ENCODE data around the gene C8A. TPM values are rescaled to one million over a fixed set of nuclear protein-coding genes. Genes with fewer than 3 reads are reported as not detected.

C8A gene
- total RNA-seq, 2 donors from 2014 or later, result not detected

DNA sequence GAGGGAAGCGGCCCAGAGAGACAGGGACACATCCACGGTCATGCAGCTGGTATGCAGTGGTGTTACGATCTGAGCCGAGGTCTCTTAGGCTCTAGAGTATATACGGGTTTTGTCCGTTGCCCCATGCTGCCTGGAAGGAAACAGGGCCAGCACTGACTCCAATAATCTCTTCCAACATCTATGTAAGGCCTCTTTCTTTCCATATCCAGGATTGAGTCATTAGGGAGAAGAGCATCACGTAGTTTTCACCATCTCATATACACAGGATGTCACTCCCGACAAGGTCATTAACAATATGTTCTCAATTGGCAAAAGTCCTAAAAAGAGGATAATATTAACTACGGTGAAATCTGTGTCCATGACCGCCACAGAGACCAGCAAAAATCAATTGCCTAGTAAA is 106.8 kb downstream of the C8A start:
- no peak for DNase-seq
- TF ChIP-seq, protein P1, sequence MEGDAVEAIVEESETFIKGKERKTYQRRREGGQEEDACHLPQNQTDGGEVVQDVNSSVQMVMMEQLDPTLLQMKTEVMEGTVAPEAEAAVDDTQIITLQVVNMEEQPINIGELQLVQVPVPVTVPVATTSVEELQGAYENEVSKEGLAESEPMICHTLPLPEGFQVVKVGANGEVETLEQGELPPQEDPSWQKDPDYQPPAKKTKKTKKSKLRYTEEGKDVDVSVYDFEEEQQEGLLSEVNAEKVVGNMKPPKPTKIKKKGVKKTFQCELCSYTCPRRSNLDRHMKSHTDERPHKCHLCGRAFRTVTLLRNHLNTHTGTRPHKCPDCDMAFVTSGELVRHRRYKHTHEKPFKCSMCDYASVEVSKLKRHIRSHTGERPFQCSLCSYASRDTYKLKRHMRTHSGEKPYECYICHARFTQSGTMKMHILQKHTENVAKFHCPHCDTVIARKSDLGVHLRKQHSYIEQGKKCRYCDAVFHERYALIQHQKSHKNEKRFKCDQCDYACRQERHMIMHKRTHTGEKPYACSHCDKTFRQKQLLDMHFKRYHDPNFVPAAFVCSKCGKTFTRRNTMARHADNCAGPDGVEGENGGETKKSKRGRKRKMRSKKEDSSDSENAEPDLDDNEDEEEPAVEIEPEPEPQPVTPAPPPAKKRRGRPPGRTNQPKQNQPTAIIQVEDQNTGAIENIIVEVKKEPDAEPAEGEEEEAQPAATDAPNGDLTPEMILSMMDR (conservative IDR thresholded peaks at IDR 0.05), result no peak
- Mint-ChIP-seq H3K9me3 (no peaks in the 10 kb centered on the region), H3K4me1 (peaks cover 28% of the 10 kb centered on the region), H3K27ac (no peak overlapping the region), H3K36me3 (ENCODE audit: low read depth) (no peaks in the 10 kb centered on the region), H3K4me3 (no peak overlapping the region), H3K27me3 (ENCODE audit: insufficient read depth) (peaks cover 10% of the 10 kb centered on the region)
- Histone ChIP-seq H3K36me3 (ENCODE audit: control insufficient read depth, insufficient read depth, low read length) (no peaks in the 10 kb centered on the region), H3K9me3 (ENCODE audit: control insufficient read depth, low read length) (no peaks in the 10 kb centered on the region), H3K9ac (ENCODE audit: extremely low read depth, low read length, poor library complexity, severe bottlenecking) (no peak overlapping the region), H3K27ac (ENCODE audit: low read depth, low read length) (no peak overlapping the region), H3K4me3 (ENCODE audit: low read length) (no peak overlapping the region), H3K4me1 (ENCODE audit: control insufficient read depth, insufficient read depth, low read length) (peaks cover 10% of the 10 kb centered on the region), H3K27me3 (ENCODE audit: control insufficient read depth, insufficient read depth, low read length, poor library complexity, severe bottlenecking) (no peaks in the 10 kb centered on the region)
- WGBS, 2 experiments (ENCODE audit: insufficient coverage in 1 of 2, insufficient read length in 1 of 2), result 94 to 96% methylated on average over 5 to 10 of the region's 10 CpGs

DNA sequence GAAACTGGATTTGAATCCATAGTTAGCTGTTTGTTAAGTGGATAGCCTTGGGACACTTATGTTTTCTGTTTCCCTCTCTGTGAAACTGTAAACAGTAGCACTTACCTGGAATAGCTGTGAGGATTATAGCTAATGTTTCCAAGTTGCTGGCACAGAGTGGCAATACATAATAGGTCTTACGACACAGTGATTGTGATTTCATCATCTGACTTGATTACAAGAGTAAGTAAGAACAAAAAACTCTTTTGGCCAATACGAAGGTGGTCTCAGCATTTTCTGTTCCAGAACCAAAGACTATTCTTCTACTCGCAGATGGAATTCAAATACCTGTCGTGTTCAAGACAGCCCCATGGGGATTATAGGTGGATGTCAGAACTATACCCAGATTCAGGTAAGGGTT is 109.1 kb downstream of the C8A start:
- H3K4me1 Mint-ChIP-seq, result peaks cover 20% of the 10 kb centered on the region
- WGBS, 2 experiments (ENCODE audit: insufficient coverage in 1 of 2, insufficient read length in 1 of 2), result 93 to 97% methylated on average over 4 of the region's 4 CpGs
- peaks cover 8% of the 10 kb centered on the region for H3K27me3 Mint-ChIP-seq (ENCODE audit: insufficient read depth)
- Histone ChIP-seq H3K9ac (ENCODE audit: extremely low read depth, low read length, poor library complexity, severe bottlenecking) (no peak overlapping the region), H3K4me1 (ENCODE audit: control insufficient read depth, insufficient read depth, low read length) (peaks cover 8% of the 10 kb centered on the region), H3K27ac (ENCODE audit: low read depth, low read length) (no peak overlapping the region), H3K9me3 (ENCODE audit: control insufficient read depth, low read length) (peaks cover under 1% of the 10 kb centered on the region), H3K27me3 (ENCODE audit: control insufficient read depth, insufficient read depth, low read length, poor library complexity, severe bottlenecking) (no peaks in the 10 kb centered on the region), H3K36me3 (ENCODE audit: control insufficient read depth, insufficient read depth, low read length) (no peaks in the 10 kb centered on the region), H3K4me3 (ENCODE audit: low read length) (no peak overlapping the region)
- no peak for DNase-seq
- H3K9me3 Mint-ChIP-seq, result no peaks in the 10 kb centered on the region
- TF ChIP-seq, protein P1 (conservative IDR thresholded peaks at IDR 0.05), result no peak
- no peak overlapping the region for H3K27ac Mint-ChIP-seq
- H3K4me3 Mint-ChIP-seq, result no peak overlapping the region
- H3K36me3 Mint-ChIP-seq (ENCODE audit: low read depth), result no peaks in the 10 kb centered on the region

DNA sequence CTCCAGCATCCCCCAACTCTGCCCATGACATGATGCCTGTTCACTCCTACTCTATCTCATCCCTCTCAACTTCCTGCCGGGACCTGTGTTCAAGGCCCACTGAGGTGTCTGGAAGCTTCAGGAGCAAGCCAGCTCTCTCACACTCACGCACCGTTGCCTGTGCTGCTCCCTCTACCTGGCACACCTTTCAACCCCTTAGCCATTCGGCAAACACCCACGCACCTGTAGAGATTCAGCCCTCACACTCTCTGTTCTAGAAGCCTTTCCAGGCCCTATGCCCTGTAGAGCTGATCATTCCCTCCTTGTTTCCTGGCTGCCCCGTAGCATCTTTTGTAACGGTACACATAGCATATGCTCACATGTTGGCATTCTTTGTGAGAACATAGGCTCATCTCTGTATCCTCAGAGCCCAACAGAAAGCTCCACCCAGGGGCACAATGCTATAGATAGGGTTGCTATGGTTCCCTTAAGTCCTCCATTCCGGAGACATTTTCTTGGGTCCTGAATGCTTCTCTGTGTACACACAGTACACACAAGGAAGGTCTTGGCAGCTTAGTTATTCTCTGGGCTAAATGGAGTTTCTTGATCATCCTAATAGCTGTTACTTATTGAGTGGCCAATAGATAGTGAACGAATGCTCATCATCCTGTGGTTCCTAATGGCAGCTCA is 109.9 kb downstream of the C8A start:
- no peak overlapping the region for H3K4me3 ChIP-seq (ENCODE audit: low read length)
- Mint-ChIP-seq H3K9me3 (no peaks in the 10 kb centered on the region), H3K36me3 (ENCODE audit: low read depth) (no peaks in the 10 kb centered on the region), H3K27me3 (ENCODE audit: insufficient read depth) (peaks cover 8% of the 10 kb centered on the region), H3K4me1 (peaks cover 13% of the 10 kb centered on the region), H3K27ac (no peak overlapping the region), H3K4me3 (no peak overlapping the region)
- no peak overlapping the region for H3K9ac ChIP-seq (ENCODE audit: extremely low read depth, low read length, poor library complexity, severe bottlenecking)
- H3K4me1 ChIP-seq (ENCODE audit: control insufficient read depth, insufficient read depth, low read length), result peaks cover 4% of the 10 kb centered on the region
- peaks cover 7% of the 10 kb centered on the region for H3K9me3 ChIP-seq (ENCODE audit: control insufficient read depth, low read length)
- H3K27me3 ChIP-seq (ENCODE audit: control insufficient read depth, insufficient read depth, low read length, poor library complexity, severe bottlenecking), result no peaks in the 10 kb centered on the region
- no peak overlapping the region for H3K27ac ChIP-seq (ENCODE audit: low read depth, low read length)
- no peaks in the 10 kb centered on the region for H3K36me3 ChIP-seq (ENCODE audit: control insufficient read depth, insufficient read depth, low read length)
- TF ChIP-seq, protein P1 (conservative IDR thresholded peaks at IDR 0.05), result no peak
- DNase-seq, result no peak
- WGBS, 2 experiments (ENCODE audit: insufficient coverage in 1 of 2, insufficient read length in 1 of 2), result 94 to 96% methylated on average over 5 to 9 of the region's 9 CpGs

All from endodermal cell (in vitro differentiated cells).